ENCODE data around the gene PDIA2. TPM values are rescaled to one million over a fixed set of nuclear protein-coding genes. Genes with fewer than 3 reads are reported as not detected.

PDIA2 gene
- total and polyA plus RNA-seq, 2 donors = 0.14 to 1.8 TPM

GRCh38 chr16:290681-291405, 7.9 kb downstream of the PDIA2 start:
- no peak overlapping the region for H3K27ac ChIP-seq (ENCODE audit: low read depth in 1 of 2, low read length in 1 of 2)
- 98% methylated on average over 50 of the region's 50 CpGs for WGBS
- H3K36me3 ChIP-seq (ENCODE audit: control insufficient read depth in 2 of 2, insufficient read depth in 2 of 2, low read length in 1 of 2) = peaks cover 46 to 74% of the 10 kb centered on the region in 2 donors
- H3K4me1 ChIP-seq (ENCODE audit: control insufficient read depth in 2 of 2, insufficient read depth in 2 of 2, low read length in 2 of 2) = no peaks in the 10 kb centered on the region
- H3K27me3 ChIP-seq (ENCODE audit: control insufficient read depth in 2 of 2, insufficient read depth in 1 of 2, low read length in 1 of 2) = no peaks in the 10 kb centered on the region
- no peak for DNase-seq (ENCODE audit: low read depth in 6 of 9, low spot score in 9 of 9)
- H3K4me3 ChIP-seq (ENCODE audit: low read length in 2 of 2) = no peak overlapping the region
- H3K9me3 ChIP-seq (ENCODE audit: control insufficient read depth in 2 of 2, insufficient read depth in 1 of 2, low read length in 1 of 2) = peaks cover 0 to 15% of the 10 kb centered on the region in 2 donors

- 91% methylated on average over 17 of the region's 17 CpGs for WGBS
- Histone ChIP-seq H3K4me1 (ENCODE audit: control insufficient read depth in 2 of 2, insufficient read depth in 2 of 2, low read length in 2 of 2) (no peaks in the 10 kb centered on the region), H3K9me3 (ENCODE audit: control insufficient read depth in 2 of 2, insufficient read depth in 1 of 2, low read length in 1 of 2) (peaks cover 0 to 10% of the 10 kb centered on the region in 2 donors), H3K27ac (ENCODE audit: low read depth in 1 of 2, low read length in 1 of 2) (no peak overlapping the region), H3K4me3 (ENCODE audit: low read length in 2 of 2) (no peak overlapping the region), H3K36me3 (ENCODE audit: control insufficient read depth in 2 of 2, insufficient read depth in 2 of 2, low read length in 1 of 2) (peaks cover 47 to 78% of the 10 kb centered on the region in 2 donors), H3K27me3 (ENCODE audit: control insufficient read depth in 2 of 2, insufficient read depth in 1 of 2, low read length in 1 of 2) (no peaks in the 10 kb centered on the region)
- no peak for DNase-seq (ENCODE audit: low read depth in 6 of 9, low spot score in 9 of 9)
These were observed 8.6 kb downstream of the PDIA2 start for GRCh38 chr16:291539-291938.

GRCh38 chr16:293043-293775, 10.2 kb downstream of the PDIA2 start:
- Histone ChIP-seq H3K27ac (ENCODE audit: low read depth in 1 of 2, low read length in 1 of 2) (no peak overlapping the region), H3K4me1 (ENCODE audit: control insufficient read depth in 2 of 2, insufficient read depth in 2 of 2, low read length in 2 of 2) (no peaks in the 10 kb centered on the region), H3K4me3 (ENCODE audit: low read length in 2 of 2) (no peak overlapping the region), H3K27me3 (ENCODE audit: control insufficient read depth in 2 of 2, insufficient read depth in 1 of 2, low read length in 1 of 2) (no peaks in the 10 kb centered on the region), H3K9me3 (ENCODE audit: control insufficient read depth in 2 of 2, insufficient read depth in 1 of 2, low read length in 1 of 2) (no peaks in the 10 kb centered on the region), H3K36me3 (ENCODE audit: control insufficient read depth in 2 of 2, insufficient read depth in 2 of 2, low read length in 1 of 2) (peaks cover 47 to 78% of the 10 kb centered on the region in 2 donors)
- WGBS = 98% methylated on average over 32 of the region's 32 CpGs
- DNase-seq (ENCODE audit: low read depth in 6 of 9, low spot score in 9 of 9) = no peak

- no peaks in the 10 kb centered on the region for H3K9me3 ChIP-seq (ENCODE audit: control insufficient read depth in 2 of 2, insufficient read depth in 1 of 2, low read length in 1 of 2)
- H3K36me3 ChIP-seq (ENCODE audit: control insufficient read depth in 2 of 2, insufficient read depth in 2 of 2, low read length in 1 of 2) = peaks cover 21 to 63% of the 10 kb centered on the region in 2 donors
- no peaks in the 10 kb centered on the region for H3K4me1 ChIP-seq (ENCODE audit: control insufficient read depth in 2 of 2, insufficient read depth in 2 of 2, low read length in 2 of 2)
- no peaks in the 10 kb centered on the region for H3K27me3 ChIP-seq (ENCODE audit: control insufficient read depth in 2 of 2, insufficient read depth in 1 of 2, low read length in 1 of 2)
- H3K4me3 ChIP-seq (ENCODE audit: low read length in 2 of 2) = no peak overlapping the region
- WGBS = 98% methylated on average over 14 of the region's 14 CpGs
- no peak for DNase-seq (ENCODE audit: low read depth in 6 of 9, low spot score in 9 of 9)
- no peak overlapping the region for H3K27ac ChIP-seq (ENCODE audit: low read depth in 1 of 2, low read length in 1 of 2)
These were observed 13.3 kb downstream of the PDIA2 start for GRCh38 chr16:296276-296675.

- H3K27ac ChIP-seq (ENCODE audit: low read depth in 1 of 2, low read length in 1 of 2) = no peak overlapping the region
- H3K36me3 ChIP-seq (ENCODE audit: control insufficient read depth in 2 of 2, insufficient read depth in 2 of 2, low read length in 1 of 2) = peaks cover 17 to 56% of the 10 kb centered on the region in 2 donors
- 98% methylated on average over 37 of the region's 37 CpGs for WGBS
- no peak overlapping the region for H3K4me3 ChIP-seq (ENCODE audit: low read length in 2 of 2)
- H3K9me3 ChIP-seq (ENCODE audit: control insufficient read depth in 2 of 2, insufficient read depth in 1 of 2, low read length in 1 of 2) = no peaks in the 10 kb centered on the region
- DNase-seq (ENCODE audit: low read depth in 6 of 9, low spot score in 9 of 9) = no peak
- H3K4me1 ChIP-seq (ENCODE audit: control insufficient read depth in 2 of 2, insufficient read depth in 2 of 2, low read length in 2 of 2) = no peaks in the 10 kb centered on the region
- no peaks in the 10 kb centered on the region for H3K27me3 ChIP-seq (ENCODE audit: control insufficient read depth in 2 of 2, insufficient read depth in 1 of 2, low read length in 1 of 2)
These were observed 14.0 kb downstream of the PDIA2 start for GRCh38 chr16:296806-297510.

- peaks cover 17 to 50% of the 10 kb centered on the region in 2 donors for H3K36me3 ChIP-seq (ENCODE audit: control insufficient read depth in 2 of 2, insufficient read depth in 2 of 2, low read length in 1 of 2)
- no peak for DNase-seq (ENCODE audit: low read depth in 6 of 9, low spot score in 9 of 9)
- H3K27ac ChIP-seq (ENCODE audit: low read depth in 1 of 2, low read length in 1 of 2) = no peak overlapping the region
- H3K27me3 ChIP-seq (ENCODE audit: control insufficient read depth in 2 of 2, insufficient read depth in 1 of 2, low read length in 1 of 2) = no peaks in the 10 kb centered on the region
- no peak overlapping the region for H3K4me3 ChIP-seq (ENCODE audit: low read length in 2 of 2)
- WGBS = 98% methylated on average over 32 of the region's 32 CpGs
- H3K9me3 ChIP-seq (ENCODE audit: control insufficient read depth in 2 of 2, insufficient read depth in 1 of 2, low read length in 1 of 2) = no peaks in the 10 kb centered on the region
- H3K4me1 ChIP-seq (ENCODE audit: control insufficient read depth in 2 of 2, insufficient read depth in 2 of 2, low read length in 2 of 2) = no peaks in the 10 kb centered on the region
These were observed 14.9 kb downstream of the PDIA2 start for GRCh38 chr16:297832-298231.

- Histone ChIP-seq H3K4me1 (ENCODE audit: control insufficient read depth in 2 of 2, insufficient read depth in 2 of 2, low read length in 2 of 2) (no peaks in the 10 kb centered on the region), H3K27me3 (ENCODE audit: control insufficient read depth in 2 of 2, insufficient read depth in 1 of 2, low read length in 1 of 2) (no peaks in the 10 kb centered on the region), H3K36me3 (ENCODE audit: control insufficient read depth in 2 of 2, insufficient read depth in 2 of 2, low read length in 1 of 2) (peaks cover 25 to 60% of the 10 kb centered on the region in 2 donors), H3K4me3 (ENCODE audit: low read length in 2 of 2) (no peak overlapping the region), H3K27ac (ENCODE audit: low read depth in 1 of 2, low read length in 1 of 2) (no peak overlapping the region), H3K9me3 (ENCODE audit: control insufficient read depth in 2 of 2, insufficient read depth in 1 of 2, low read length in 1 of 2) (no peaks in the 10 kb centered on the region)
- DNase-seq (ENCODE audit: low read depth in 6 of 9, low spot score in 9 of 9) = no peak
- 96% methylated on average over 6 of the region's 6 CpGs for WGBS
These were observed 18.3 kb downstream of the PDIA2 start for GRCh38 chr16:301235-301634.

- H3K27me3 ChIP-seq (ENCODE audit: control insufficient read depth in 2 of 2, insufficient read depth in 1 of 2, low read length in 1 of 2) = no peaks in the 10 kb centered on the region
- H3K4me1 ChIP-seq (ENCODE audit: control insufficient read depth in 2 of 2, insufficient read depth in 2 of 2, low read length in 2 of 2) = no peaks in the 10 kb centered on the region
- H3K36me3 ChIP-seq (ENCODE audit: control insufficient read depth in 2 of 2, insufficient read depth in 2 of 2, low read length in 1 of 2) = peaks cover 25 to 60% of the 10 kb centered on the region in 2 donors
- WGBS = 98% methylated on average over 13 of the region's 13 CpGs
- no peaks in the 10 kb centered on the region for H3K9me3 ChIP-seq (ENCODE audit: control insufficient read depth in 2 of 2, insufficient read depth in 1 of 2, low read length in 1 of 2)
- H3K4me3 ChIP-seq (ENCODE audit: low read length in 2 of 2) = no peak overlapping the region
- H3K27ac ChIP-seq (ENCODE audit: low read depth in 1 of 2, low read length in 1 of 2) = no peak overlapping the region
- DNase-seq (ENCODE audit: low read depth in 6 of 9, low spot score in 9 of 9) = no peak
These were observed 19.0 kb downstream of the PDIA2 start for GRCh38 chr16:301950-302349.

Measured in thymus (tissue), 11 donors.